CD4-positive, alpha-beta T cell treated with Interleukin-6 for 4 hours (primary cell): ENCODE measurements around the gene INCA1.

Experiments used
- DNase-seq: peaks from one replicate; pipeline ENCODE4 v3.0.0-alpha.2; 2020; ENCODE audit warnings: mixed read lengths

INCA1 gene

DNA sequence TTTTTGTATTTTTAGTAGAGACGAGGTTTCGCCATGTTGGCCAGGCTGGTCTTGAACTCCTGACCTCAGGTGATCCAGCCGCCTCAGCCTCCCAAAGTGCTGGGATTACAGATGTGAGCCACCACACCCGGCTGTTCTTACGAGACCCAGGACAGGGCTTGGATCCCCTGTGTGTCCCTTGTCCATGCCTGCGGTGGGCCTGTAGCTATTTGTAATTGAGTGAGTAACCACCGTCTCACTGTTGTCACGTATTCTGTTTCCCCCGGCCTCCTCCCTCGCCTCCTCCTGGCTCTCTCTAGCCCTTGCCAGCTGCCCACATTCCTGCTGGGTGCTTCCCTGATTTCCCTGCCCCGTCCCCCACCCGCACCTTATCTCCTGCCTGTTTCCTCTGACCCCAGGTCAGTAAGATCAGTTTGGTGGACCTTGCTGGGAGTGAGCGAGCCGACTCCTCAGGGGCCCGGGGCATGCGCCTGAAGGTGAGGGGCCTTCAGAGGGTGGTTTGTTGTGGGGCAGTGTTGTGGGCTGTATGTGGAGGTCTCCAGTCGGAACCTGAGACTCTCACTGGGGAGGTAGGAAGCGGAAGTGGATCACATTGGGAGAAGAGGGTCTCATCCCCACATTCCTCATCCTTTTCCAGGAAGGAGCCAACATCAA lies 6.0 kb upstream of the INCA1 start:
- no peak for DNase-seq

DNA sequence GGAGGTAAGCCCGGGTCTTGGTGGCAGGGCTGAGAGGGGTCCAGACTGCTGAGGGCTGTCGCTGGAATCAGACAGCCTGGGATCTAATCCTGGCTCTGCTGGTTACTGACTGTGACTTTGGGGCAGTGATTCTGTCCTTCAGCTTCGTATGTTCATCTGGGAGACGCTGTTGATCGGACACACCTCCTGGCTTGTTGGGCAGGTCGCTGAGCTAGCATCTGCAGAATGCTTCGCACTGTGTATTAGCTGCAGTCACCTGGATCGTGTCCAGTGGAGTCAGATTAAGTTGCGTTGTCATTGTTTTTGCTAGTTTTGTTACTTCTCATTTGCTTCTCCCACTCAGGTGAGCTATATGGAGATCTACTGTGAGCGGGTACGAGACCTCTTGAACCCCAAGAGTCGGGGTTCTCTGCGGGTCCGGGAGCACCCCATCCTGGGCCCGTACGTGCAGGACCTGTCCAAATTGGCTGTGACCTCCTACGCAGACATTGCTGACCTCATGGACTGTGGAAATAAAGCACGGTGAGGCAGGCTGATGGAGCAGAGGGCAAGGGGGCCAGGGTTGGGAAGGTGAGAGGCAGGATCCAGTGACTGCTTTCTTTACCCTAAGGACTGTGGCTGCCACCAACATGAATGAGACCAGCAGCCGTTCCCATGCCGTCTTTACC lies 4.9 kb upstream of the INCA1 start:
- DNase-seq: no peak

- DNase-seq: no peak
Observed at GRCh38 chr17:5000237-5000639, 2.9 kb upstream of the INCA1 start.

- DNase-seq: no peak
Observed at GRCh38 chr17:4999430-5000093, 2.2 kb upstream of the INCA1 start.

DNA sequence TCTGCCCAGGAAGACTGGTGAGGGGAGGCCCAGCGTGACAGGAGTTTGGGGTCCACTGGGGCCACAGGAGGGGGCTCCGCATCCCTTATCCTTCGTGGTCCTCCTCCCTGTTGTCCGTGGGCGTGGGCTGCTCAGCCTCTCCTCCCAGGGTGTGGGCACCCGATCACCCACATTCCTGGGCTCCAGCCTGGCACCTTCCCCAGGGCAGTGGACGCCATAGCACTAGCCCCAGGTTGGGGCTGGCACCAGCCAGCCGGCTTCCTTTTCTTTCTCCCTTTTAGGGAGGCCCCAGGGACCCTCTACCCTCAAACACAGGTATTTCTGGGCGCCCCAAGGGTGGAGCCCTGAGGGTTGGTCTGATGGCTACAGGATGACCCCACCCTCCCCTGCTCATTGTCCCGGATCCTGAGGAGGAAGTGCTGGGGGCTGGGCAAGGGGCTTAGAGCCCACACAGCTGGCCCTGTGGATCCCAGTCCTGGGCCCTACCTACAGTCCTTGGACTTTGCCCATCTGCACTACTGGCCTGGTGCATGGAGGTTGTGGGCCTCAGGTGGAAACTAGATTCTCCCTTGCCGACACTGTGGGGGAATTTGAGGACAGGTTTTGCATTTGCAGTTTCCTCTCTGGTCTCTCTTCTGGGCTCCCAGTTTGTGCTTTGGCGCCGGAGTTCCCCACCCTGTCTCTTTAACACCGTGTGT lies 1.6 kb upstream of the INCA1 start:
- DNase-seq: no peak

DNA sequence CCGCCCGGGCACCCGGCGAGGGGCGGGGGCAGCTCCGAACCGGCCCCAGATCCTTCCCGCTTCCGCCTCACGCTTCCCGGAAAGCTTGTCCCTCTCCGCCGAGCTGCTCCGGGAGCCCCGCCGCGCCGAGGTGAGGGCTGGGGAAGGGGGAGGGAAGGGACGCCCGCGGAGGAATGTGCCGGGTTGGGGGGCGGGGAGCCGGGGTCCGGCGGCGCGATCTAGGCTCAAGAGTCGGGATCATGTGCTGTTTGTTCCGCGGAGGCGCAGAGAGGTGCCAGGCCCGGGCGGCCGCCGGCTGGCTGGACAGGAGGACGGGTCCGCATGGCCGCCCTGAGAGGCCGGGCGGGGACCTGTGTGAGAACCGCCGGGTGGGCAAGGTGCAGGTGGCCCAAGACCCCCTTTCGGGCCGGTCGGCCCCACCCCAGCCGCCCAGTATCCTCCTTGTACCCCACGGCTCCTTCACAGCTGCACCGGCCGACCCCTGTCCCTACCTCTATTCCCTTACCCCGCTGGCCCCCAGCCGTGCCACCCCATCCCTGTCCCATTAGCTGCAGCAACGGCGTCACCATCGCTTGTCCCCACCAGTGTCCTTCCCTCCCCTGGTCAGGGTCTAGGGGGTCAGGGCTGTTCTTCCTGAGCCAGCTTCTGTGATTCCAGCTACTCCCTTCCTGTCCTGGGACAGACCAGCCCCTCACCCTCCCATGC lies 857 bp upstream of the INCA1 start:
- DNase-seq: no peak

DNA sequence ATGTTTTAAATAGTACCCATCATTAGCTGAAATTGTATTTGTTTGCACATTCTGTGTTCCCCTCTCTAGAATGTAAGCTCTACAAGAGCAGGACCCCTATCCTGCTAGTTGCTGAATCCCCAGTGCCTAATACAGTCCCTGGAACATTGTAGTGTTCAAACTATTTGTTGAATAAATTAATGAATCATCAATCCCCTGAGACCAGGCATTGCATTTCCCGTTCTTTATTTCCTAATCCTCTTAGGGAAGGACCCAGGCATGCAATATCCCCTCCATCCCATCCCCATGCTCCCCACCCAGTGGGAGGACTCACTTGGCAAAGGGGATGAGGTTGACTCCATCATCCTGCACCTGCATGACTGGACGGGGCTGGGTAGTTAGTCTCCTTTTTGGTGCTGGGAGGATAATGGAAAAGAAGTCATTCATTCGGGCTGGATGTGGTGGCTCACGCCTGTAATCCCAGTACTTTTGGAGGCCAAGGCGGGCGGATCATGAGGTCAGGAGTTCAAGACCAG lies 3.2 kb downstream of the INCA1 start:
- DNase-seq: no peak

GRCh38 chr17:4987767-4988567 lies 9.4 kb downstream of the INCA1 start:
- no peak for DNase-seq

DNA sequence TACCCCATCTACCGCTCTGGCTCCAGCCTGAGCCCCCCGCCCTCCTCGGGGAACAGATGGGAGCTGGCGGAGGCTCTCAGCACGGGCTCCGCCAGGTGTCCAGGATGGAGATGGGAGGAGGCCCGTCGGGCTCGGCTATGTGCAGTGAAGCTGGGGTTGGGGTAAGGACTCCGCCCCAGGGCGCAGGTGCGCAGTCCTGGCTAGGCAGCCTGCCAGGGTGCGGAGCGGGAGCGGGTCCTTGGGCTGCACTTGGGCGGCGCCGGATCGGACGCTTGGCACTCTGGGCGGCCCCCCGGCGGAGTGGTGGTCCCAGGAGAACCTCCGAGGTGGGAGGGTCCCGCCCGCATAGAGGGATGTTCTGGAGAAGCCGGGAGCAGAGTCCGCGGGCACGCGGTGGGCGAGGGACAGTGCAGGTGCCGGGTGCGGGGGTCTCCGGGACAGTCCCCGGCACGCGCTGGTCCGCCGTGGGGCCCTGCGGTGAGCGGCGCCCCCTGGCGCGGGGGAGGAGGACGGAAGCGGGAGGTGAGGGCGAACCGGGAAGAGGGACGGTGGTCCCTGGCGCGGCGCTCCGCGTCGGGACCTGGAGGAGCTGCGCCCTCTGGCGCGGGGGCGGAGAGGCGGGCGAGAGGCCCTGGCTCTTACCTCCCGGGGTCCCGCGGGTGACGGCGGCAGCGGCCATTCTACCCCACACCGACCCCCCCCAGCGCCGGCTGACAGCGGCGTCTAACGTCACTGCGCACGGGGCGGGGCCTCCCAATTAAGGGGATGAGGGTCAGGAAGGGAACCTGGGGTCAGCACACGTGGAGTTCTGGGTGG lies 10.2 kb downstream of the INCA1 start, which contains the start of gene CAMTA2:
CAMTA2 (minus strand) TSS at position 725 of the 816 bp plus-strand sequence. CDS start 1,453 bp downstream, outside the sequence.
- peak; percentile 92 for DNase-seq

- no peak for DNase-seq
Observed at GRCh38 chr17:4986403-4986802, 10.9 kb downstream of the INCA1 start.

DNA sequence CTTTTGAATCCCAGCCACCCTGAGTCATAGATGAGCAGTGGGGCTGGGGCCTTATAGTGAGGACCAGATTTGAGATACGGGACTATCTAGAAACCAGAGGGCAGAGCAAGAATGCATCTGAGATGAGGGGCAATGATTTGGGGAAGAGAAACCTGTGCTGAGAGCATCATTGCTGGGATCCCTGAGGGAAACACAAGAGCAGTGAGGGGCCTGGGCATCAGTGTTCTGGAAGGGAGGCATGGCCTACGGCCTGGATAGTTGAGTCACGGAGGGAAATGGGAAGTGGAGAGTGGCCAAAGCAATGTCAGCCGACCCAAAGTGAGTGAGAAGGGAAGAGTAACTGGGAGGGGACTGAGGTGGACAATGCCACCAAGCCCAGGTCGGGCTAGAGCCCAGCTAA lies 15.0 kb downstream of the INCA1 start:
- no peak for DNase-seq

DNA sequence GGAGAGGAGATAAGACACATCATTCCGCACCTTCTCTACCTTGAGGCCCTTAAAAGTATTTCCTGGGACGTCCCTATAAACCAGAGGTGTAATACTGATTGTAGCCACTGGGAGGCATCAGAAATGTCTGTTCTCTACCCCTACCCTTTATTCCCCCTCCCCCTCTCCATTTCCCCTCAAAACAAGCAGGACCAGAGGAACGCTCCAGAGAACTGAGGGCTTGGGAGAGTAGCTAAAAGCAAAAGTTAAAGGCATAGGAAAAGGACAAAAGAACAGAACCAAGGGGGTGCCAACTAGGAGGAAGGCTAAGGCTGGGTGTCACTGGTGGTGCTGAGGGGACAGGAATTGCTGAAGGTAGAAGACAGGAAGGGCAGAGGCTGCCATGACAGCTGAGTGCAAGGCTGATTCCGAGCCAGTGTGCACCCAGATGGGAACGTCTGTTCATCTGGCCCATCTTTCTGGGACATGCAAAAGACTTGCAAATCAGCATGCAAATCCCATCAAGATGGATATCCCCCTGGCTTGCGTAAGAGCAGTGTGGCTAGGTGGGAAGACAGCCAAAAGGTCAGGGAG lies 16.6 kb downstream of the INCA1 start:
- DNase-seq: peak; percentile 65

DNA sequence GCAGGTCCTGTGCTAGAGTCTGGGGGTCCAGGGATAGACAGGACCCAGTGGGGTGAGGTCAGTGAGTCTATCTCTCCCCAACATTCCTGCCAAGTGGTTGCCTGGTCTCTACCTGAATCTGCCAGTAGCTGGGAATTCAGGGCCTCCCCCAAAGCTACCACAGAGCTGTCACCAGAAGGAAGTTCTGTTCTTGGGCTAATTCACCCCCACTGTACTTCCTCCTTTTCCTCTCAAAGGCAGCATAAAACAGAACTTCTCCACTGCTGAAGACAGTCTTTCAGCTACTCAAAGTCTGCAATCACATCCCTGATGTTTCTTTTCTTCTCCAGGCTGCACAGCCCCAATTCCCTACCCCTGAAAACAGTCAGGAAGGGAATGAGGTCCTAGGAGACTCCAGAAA lies 18.6 kb downstream of the INCA1 start:
- DNase-seq: no peak

GRCh38 chr17:4974115-4974670 lies 23.1 kb downstream of the INCA1 start:
- DNase-seq: no peak

DNA sequence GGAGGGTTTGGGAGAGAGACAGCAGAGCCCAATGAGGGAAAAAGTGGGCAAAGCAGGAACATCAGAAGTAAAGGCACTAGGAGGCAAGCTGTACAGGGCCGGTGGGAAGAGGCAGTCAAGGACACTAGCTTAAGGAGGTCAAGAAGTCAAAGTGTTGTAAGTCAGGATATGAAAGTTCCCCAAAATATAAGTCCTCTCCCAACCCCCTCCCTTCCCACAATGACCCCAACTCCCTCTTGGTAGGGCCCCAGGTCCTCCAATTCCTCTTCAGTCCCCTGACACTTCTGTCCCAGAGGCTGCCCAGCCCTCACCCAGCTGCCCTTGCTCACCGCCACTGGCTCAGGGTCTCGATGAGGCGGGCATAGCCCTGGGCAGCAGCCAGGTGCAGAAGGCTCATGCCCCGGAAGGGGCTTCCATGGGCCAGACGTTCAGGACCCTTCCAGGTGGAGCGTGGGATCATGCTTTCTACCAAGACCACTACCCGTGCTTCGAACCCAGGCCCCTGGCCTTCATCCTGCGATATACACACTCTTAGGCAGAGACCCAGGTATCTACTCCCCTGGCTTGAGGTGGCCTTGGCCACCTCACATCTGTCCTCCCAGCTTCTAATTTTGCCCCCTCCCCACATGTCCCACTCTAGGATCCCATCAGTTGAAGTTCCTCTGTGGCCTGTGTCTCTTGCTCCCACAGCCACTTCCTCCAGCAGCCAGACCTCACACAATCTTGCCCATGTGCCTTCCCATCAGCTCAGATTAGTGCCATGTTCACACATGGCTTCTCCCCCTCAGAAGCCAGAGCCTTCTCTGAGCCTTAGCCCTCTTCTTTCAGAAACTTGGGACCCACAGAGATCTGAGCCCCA lies 23.8 kb downstream of the INCA1 start:
- DNase-seq: no peak

DNA sequence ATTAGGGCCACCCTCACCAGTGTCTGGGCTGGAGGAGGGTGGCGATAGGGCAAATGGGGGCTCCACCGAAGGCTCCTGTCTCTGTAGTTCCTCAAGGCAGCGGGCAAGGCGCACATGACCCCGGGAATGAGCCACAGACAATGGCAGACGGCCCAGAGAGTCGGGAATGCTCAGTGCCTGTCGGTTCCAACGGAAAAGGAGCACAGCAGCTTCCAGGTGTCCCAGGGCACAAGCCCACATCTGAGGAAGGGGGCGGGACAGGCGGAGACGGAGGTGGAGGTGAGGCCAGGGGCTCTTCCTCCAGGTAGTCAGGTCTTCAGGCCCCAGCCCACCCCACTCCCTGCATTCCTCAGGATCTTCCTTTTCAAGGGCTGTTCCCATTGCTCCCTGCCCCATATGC lies 24.6 kb downstream of the INCA1 start:
- DNase-seq: no peak

GRCh38 chr17:4972322-4972721 lies 25.0 kb downstream of the INCA1 start:
- no peak for DNase-seq

DNA sequence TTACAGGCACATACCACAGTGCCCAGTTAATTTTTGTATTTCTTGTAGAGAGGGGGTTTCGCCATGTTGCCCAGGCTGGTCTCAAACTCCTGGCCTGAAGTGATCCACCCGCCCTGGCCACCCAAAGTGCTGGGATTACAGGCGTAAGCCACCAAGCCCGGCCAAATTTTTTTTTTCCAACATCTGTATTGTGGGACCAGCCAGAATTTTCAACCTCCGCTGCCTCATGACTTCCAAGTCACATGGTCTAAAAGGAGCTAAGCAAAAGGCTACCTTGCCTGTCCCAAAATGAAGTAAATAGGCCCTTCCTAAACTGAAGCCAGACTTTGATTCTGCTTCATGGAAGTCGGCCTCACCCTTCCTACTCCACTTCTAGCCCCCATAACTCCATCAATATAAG lies 25.5 kb downstream of the INCA1 start:
- no peak for DNase-seq

DNA sequence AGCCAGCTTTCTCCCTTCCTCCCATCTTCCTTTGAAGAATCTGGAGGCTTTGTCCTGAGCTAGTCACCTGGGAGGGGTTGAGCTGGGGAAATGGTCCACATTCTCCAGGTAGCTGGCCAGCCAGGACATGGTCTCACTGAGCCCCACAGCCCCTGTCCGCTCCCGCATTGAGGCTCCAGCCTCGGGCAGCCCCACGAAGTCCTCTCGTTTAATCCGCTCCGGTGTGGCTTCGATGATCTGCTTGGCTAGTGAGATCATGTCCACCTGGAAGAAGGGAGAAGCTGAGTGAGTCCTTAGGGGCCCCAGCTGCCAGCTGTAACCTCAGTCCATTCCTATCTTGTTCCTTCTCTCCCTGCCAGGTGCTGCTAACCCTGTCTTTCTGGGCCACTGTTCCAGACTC lies 27.0 kb downstream of the INCA1 start:
- no peak for DNase-seq
